Keratinocyte (primary cell): ENCODE results near the gene KCNMA1. TPM values are rescaled to one million over a fixed set of nuclear protein-coding genes. Genes with fewer than 3 reads are reported as not detected.

Source experiments
- DNase-seq: peaks from one replicate; pipeline ENCODE4 v3.0.0-alpha.2; 2011; ENCODE audit warnings: low read depth, missing footprints, low spot score
- FAIRE-seq: peaks from 2 replicates; lab custom pipeline; 2011; peaks lifted over from hg19 to GRCh38; lab: Jason Lieb, UNC
- H2AFZ ChIP-seq: 2 replicates; pipeline ENCODE4 v1.6.0; 2012; ENCODE audit warnings: low read length, control low read depth, inconsistent platforms; ENCODE audit not compliant: control insufficient read depth
- H3K27ac ChIP-seq: 2 replicates; pipeline ENCODE4 v1.5.1; 2011; ENCODE audit warnings: low read length; ENCODE audit not compliant: control insufficient read depth, insufficient read depth
- H3K27me3 ChIP-seq: 3 replicates; pipeline ENCODE4 v1.6.0; 2011; ENCODE audit warnings: low read length; ENCODE audit not compliant: control insufficient read depth, insufficient read depth; ENCODE audit errors: extremely low read depth
- H3K36me3 ChIP-seq, 2 experiments: 2 replicates in 1 of 2; 3 replicates in 1 of 2; pipeline ENCODE4 v1.5.1; 2011; ENCODE audit warnings: low read length in 2 of 2, mild to moderate bottlenecking in 1 of 2; ENCODE audit not compliant: control insufficient read depth in 2 of 2, insufficient read depth in 2 of 2; ENCODE audit errors: extremely low read depth in 1 of 2
- H3K4me1 ChIP-seq: 3 replicates; pipeline ENCODE4 v1.5.1; 2011; ENCODE audit warnings: low read length; ENCODE audit not compliant: control insufficient read depth, insufficient read depth; ENCODE audit errors: extremely low read depth
- H3K4me2 ChIP-seq: 3 replicates; pipeline ENCODE4 v1.6.0; 2011; ENCODE audit warnings: low read depth, low read length; ENCODE audit not compliant: control insufficient read depth, insufficient read depth; ENCODE audit errors: extremely low read depth
- H3K4me3 ChIP-seq, 3 experiments: fragments of 200-600 bp in 1 of 3; sonication (generic) in 1 of 3; 2 replicates in 2 of 3; 3 replicates in 1 of 3; pipeline ENCODE4 v1.5.1; 2011 to 2016; ENCODE audit warnings: low read length in 3 of 3, mild to moderate bottlenecking in 3 of 3, control low read depth in 2 of 3, inconsistent platforms in 1 of 3, low read depth in 1 of 3, mixed read lengths in 1 of 3, mixed run types in 1 of 3, moderate library complexity in 1 of 3; ENCODE audit not compliant: control insufficient read depth in 2 of 3, insufficient read depth in 2 of 3; ENCODE audit errors: extremely low read depth in 1 of 3
- H3K79me2 ChIP-seq: 2 replicates; pipeline ENCODE4 v1.6.0; 2012; ENCODE audit warnings: low read length; ENCODE audit not compliant: control insufficient read depth, insufficient read depth
- H3K9ac ChIP-seq: 3 replicates; pipeline ENCODE4 v1.6.0; 2011; ENCODE audit warnings: low read length; ENCODE audit not compliant: control insufficient read depth, insufficient read depth; ENCODE audit errors: extremely low read depth
- H3K9me1 ChIP-seq: 3 replicates; pipeline ENCODE4 v1.6.0; 2011; ENCODE audit warnings: low read length; ENCODE audit not compliant: control insufficient read depth, insufficient read depth; ENCODE audit errors: extremely low read depth
- H3K9me3 ChIP-seq: 2 replicates; pipeline ENCODE4 v1.5.1; 2012; ENCODE audit warnings: low read depth, low read length; ENCODE audit not compliant: control insufficient read depth
- H4K20me1 ChIP-seq: 3 replicates; pipeline ENCODE4 v1.6.0; 2011; ENCODE audit warnings: low read length; ENCODE audit not compliant: control insufficient read depth, insufficient read depth; ENCODE audit errors: extremely low read depth
- EZH2 ChIP-seq: IDR thresholded peaks from one replicate; pipeline ENCODE4 v1.6.1; 2012; ENCODE audit warnings: inconsistent platforms, mild to moderate bottlenecking, low read length, moderate library complexity
- dilution Hi-C: fragments of 300-500 bp; cut with MboI; formaldehyde crosslinking; loops from one replicate; pipeline ENCODE4 v1.7.0; 2020; ENCODE audit warnings: low sequenced_read_pairs; ENCODE audit not compliant: extremely low pct_ligation_motif_present
- polyA plus RNA-seq, 5 experiments: library from polyadenylated mRNA; depleted of rRNA in 3 of 5; stranded (reverse) in 3 of 5; stranded (forward) in 1 of 5; unstranded in 1 of 5; fragments of >200 nt; gene quantifications; 1 replicate in 1 of 5; 2 replicates in 3 of 5; 3 replicates in 1 of 5; pipeline versions ENCODE4 v1.2.1 to v1.2.3, GENCODE V29; 2011 to 2012; ENCODE audit warnings: missing spikeins in 2 of 5, low read depth in 1 of 5, low replicate concordance in 1 of 5
- TF ChIP-seq, protein P1 (sequence below), 3 experiments: IDR thresholded peaks in 1 of 3; conservative IDR thresholded peaks in 1 of 3; optimal IDR thresholded peaks in 1 of 3; 2 replicates in 2 of 3; 3 replicates in 1 of 3; pipeline versions ENCODE3 to v1.5.1; 2011; ENCODE audit warnings: low read length in 3 of 3, mild to moderate bottlenecking in 3 of 3, moderate library complexity in 2 of 3, control low read depth in 1 of 3, inconsistent platforms in 1 of 3; ENCODE audit not compliant: insufficient read depth in 2 of 3; ENCODE audit errors: extremely low read depth in 1 of 3

Gene KCNMA1
- polyA plus RNA-seq, 1 donor (not counting 4 experiments of a cell fraction or from before 2014, with no cell fraction given): 6.3 TPM

- Histone ChIP-seq H3K9ac (no peak overlapping the region), H3K4me1 (peaks cover 5% of the 10 kb centered on the region), H3K27me3 (no peaks in the 10 kb centered on the region), H3K9me1 (no peaks in the 10 kb centered on the region), H4K20me1 (no peaks in the 10 kb centered on the region), H3K36me3 (no peaks in the 10 kb centered on the region), H3K9me3 (no peaks in the 10 kb centered on the region), H2AFZ (no peak overlapping the region), H3K4me2 (no peak overlapping the region), H3K79me2 (no peaks in the 10 kb centered on the region), H3K27ac (no peak overlapping the region), H3K4me3 (no peak overlapping the region)
- no peak for TF ChIP-seq EZH2
- TF ChIP-seq, protein P1, sequence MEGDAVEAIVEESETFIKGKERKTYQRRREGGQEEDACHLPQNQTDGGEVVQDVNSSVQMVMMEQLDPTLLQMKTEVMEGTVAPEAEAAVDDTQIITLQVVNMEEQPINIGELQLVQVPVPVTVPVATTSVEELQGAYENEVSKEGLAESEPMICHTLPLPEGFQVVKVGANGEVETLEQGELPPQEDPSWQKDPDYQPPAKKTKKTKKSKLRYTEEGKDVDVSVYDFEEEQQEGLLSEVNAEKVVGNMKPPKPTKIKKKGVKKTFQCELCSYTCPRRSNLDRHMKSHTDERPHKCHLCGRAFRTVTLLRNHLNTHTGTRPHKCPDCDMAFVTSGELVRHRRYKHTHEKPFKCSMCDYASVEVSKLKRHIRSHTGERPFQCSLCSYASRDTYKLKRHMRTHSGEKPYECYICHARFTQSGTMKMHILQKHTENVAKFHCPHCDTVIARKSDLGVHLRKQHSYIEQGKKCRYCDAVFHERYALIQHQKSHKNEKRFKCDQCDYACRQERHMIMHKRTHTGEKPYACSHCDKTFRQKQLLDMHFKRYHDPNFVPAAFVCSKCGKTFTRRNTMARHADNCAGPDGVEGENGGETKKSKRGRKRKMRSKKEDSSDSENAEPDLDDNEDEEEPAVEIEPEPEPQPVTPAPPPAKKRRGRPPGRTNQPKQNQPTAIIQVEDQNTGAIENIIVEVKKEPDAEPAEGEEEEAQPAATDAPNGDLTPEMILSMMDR (optimal IDR thresholded peaks at IDR 0.05 in 1 of 3, IDR thresholded peaks at IDR 0.05 in 1 of 3, conservative IDR thresholded peaks at IDR 0.05 in 1 of 3; ENCODE audit: extremely low read depth in 1 of 3, insufficient read depth in 2 of 3, low read length in 3 of 3): no peak
- dilution Hi-C loops: no loop called here
- FAIRE-seq (no peak), DNase-seq (no peak)
These were observed 441.0 kb downstream of the KCNMA1 start for GRCh38 chr10:77196614-77197013.

GRCh38 chr10:77195101-77195500, 442.5 kb downstream of the KCNMA1 start:
- Histone ChIP-seq H3K4me1 (peaks cover 5% of the 10 kb centered on the region), H3K9ac (no peak overlapping the region), H3K9me3 (no peaks in the 10 kb centered on the region), H3K9me1 (no peaks in the 10 kb centered on the region), H3K27me3 (no peaks in the 10 kb centered on the region), H2AFZ (no peak overlapping the region), H3K4me3 (no peak overlapping the region), H3K4me2 (no peak overlapping the region), H3K27ac (no peak overlapping the region), H4K20me1 (no peaks in the 10 kb centered on the region), H3K79me2 (no peaks in the 10 kb centered on the region), H3K36me3 (no peaks in the 10 kb centered on the region)
- no peak for TF ChIP-seq EZH2
- TF ChIP-seq, protein P1 (optimal IDR thresholded peaks at IDR 0.05 in 1 of 3, IDR thresholded peaks at IDR 0.05 in 1 of 3, conservative IDR thresholded peaks at IDR 0.05 in 1 of 3; ENCODE audit: extremely low read depth in 1 of 3, insufficient read depth in 2 of 3, low read length in 3 of 3): no peak
- dilution Hi-C loops: no loop called here
- FAIRE-seq: peak; percentile 73
- peak; percentile 25 for DNase-seq
